NCI-H69 (cell line): ENCODE data around the gene ARHGAP27.
"Not testable (repeated sequence)": the region's sequence is repeated elsewhere in the genome, so short reads cannot be mapped to it uniquely, and the experiment has no call there.

Experiments used
- DNase-seq: peaks from one replicate; lab custom pipeline; 2025; lab: John Stamatoyannopoulos, UW

ARHGAP27 gene

DNA sequence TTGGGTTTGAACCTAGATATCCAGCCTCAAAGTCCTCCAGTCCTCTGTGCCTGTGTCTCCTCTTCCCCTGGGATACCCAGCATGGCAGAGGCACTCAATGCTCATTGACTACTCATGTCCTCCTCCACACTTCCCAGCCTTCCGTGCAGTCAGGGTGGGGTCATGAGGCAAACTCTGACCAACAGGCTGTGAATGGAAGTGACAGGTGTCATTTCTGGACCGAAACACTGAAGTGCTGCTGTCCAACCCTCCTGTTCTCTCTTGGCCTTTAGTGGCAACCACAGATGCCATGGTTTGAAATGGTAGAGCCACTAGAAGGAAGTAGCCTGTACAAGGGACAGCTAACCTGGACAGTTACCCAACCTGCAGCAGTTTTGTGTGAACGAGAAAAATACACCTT, 69.2 kb downstream of the ARHGAP27 start:
- DNase-seq = no peak

- DNase-seq = no peak
These were observed 70.7 kb downstream of the ARHGAP27 start for GRCh38 chr17:45361976-45362375.

- no peak for DNase-seq
These were observed 71.2 kb downstream of the ARHGAP27 start for GRCh38 chr17:45361451-45361850.

DNA sequence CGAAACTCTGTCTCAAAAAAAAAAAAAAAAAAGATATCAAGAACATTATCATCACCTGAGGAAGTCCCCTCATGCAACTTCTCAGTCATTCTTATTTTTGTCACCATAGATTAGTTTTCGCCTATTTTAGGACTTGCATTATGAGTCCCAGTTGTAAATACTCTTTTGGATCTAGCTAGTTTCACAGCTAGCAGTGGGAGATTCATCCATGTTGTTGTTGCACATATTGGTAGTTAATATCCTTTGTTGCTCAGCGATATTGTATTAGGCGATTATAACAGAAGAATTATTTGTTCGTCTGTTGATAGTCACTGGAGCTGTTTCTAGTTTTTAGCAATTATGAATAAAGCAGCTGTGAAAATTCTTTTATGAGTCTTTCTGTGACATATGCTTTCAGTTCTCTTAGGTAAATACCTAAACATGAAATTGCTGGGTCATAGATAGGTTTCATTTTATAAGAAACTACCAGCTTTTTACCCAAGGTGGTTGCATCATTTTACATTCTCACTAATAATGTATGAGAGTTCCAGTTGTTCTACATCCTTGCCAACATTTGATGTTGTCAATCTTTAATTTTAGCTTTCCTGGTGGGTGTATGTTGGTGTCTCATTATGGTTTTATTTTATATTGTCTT, 75.2 kb downstream of the ARHGAP27 start:
- DNase-seq = no peak

DNA sequence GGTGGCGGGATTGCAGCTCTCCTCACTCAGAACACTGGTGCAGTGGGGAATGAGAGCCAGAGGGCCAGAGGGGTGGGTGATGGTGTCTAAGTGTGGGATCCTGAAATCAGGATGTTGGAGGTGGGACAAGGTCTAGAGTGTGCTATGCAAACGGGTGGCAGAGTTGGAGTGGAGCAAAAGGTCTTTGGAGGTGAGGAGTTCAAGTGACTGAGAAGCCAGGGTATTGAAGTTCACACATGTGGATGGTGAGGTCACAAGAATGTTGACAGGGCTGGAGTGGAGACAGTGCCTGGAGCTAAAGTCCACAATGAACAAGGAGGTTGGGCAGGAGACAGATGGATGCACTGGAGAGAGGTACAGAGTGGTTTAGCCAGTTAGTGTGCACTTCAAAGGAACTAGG, 77.6 kb downstream of the ARHGAP27 start:
- no peak for DNase-seq

DNA sequence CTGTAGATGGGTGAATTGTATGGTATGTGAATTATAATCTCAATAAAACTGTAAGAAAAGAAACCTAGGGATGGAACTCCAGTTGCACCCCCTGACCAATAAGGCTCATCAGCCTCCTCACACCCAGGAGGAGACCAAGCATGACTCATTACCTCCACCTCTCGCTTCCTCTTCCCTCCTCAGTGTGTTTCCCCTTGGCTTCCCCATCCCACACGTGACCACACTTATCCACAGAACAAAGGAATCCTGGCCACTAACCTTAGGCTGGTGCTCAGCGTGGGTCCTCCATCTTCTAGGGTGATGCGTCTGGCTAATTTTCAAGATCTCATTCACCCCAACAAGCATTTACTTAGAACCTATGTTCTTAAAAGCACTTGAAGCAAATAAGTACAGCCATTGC, 79.6 kb downstream of the ARHGAP27 start:
- no peak for DNase-seq

DNA sequence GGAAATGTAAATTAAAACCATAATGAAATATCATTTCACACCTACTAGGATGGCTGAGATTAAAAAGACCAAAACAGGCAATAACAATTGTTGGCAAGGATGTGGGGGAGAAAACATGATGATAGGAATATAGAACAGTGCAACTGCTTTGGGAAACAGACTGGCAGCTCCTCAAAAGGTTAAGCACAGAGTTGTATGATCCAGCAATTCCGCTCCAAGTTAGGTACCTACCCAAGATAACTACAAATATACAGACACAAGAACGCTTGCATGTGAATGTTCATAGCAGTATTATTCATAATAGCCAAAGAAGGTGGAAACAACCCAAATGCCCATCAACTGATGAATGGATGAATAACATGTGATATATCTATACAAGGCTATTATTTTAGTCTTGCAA, 80.8 kb downstream of the ARHGAP27 start:
- DNase-seq = no peak

DNA sequence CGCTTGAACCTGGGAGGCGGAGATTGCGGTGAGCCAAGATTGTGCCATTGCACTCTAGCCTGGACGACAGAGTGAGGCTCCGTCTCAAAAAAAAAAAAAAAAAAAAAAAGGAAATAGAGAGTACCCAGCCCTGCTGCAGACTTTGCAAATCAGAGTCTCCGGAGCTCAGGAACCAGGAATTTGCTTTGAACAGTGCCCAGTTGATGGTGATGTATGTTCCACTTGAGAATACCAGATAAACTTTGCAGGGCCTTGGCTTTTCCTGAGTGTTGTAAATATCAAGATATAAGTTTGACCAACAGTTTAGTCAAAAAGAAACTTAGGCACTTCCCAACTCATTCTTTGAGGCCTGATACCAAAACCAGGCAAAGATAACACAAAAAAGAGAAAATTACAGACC, 85.2 kb downstream of the ARHGAP27 start:
- DNase-seq = no peak

DNA sequence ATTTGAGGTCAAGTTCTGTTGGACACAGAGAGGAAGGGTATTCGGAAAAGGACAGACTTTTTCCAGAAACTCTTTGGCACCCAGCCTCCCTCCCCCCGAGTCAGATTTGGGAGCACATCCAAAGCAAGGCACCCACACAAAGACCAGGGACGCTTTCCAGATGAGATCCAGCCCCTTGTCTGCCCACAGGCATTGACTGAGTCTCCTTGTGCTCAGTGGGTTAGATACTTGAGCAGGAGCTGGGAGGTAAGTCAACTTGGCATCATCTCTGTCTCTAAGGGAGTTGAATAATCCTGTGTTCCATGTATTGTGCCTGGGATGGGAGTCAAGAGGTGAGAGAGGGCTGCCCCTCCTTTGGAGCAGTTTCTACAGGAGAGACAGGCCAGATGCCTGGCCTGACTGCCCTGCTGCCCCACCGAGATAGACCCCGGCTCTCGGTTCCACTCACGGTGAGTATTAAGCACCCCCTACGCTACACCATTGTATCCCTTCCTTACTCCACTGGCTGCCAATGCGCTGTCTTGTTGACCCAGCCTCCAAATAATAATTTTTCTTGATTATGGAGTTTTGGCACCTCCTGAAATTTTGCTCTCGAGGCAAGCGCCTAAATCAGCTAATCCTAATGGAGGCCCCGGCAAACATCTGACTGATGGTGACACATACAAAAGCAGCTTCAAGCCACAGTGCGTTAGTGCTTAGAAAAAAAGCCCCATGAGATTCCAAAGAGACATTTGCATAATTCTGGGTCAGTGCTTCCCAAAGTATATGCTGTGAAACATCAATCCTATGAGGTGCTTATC, 86.3 kb downstream of the ARHGAP27 start:
- no peak for DNase-seq

- DNase-seq = peak; percentile 34
These were observed 87.0 kb downstream of the ARHGAP27 start for GRCh38 chr17:45345554-45346215.

GRCh38 chr17:45345246-45345553, 87.5 kb downstream of the ARHGAP27 start:
- no peak for DNase-seq

- not testable (repeated sequence) for DNase-seq
These were observed 88.6 kb downstream of the ARHGAP27 start for GRCh38 chr17:45343967-45344664.
